GM19467 (cell line): ENCODE measurements around the gene INMT.

ENCODE experiments used
- ATAC-seq: cut with Tn5 transposase; IDR thresholded peaks from one replicate; pipeline ENCODE4 v1.9.1; 2021; ENCODE audit warnings: mild to moderate bottlenecking, moderate library complexity; ENCODE audit not compliant: unreplicated experiment

The INMT gene

GRCh38 chr7:30750683-30751650 lies 968 bp upstream of the INMT start:
- no peak for ATAC-seq

- ATAC-seq, result no peak
These were observed 549 bp downstream of the INMT start for GRCh38 chr7:30752484-30752883.

- ATAC-seq, result no peak
These were observed 1.0 kb downstream of the INMT start for GRCh38 chr7:30752979-30753378.

- no peak for ATAC-seq
These were observed 2.5 kb downstream of the INMT start for GRCh38 chr7:30754315-30754877.

GRCh38 chr7:30755384-30756154 lies 3.6 kb downstream of the INMT start:
- ATAC-seq, result no peak

GRCh38 chr7:30757342-30757692 lies 5.4 kb downstream of the INMT start:
- ATAC-seq, result no peak

- no peak for ATAC-seq
These were observed 8.7 kb downstream of the INMT start for GRCh38 chr7:30760514-30761213.

- ATAC-seq, result no peak
These were observed 9.6 kb downstream of the INMT start for GRCh38 chr7:30761214-30762156.

GRCh38 chr7:30764030-30764975 lies 12.4 kb downstream of the INMT start:
- ATAC-seq, result peak; percentile 89

- ATAC-seq, result no peak
These were observed 13.5 kb downstream of the INMT start for GRCh38 chr7:30765408-30765807.

- ATAC-seq, result no peak
These were observed 18.9 kb downstream of the INMT start for GRCh38 chr7:30770845-30771173.

GRCh38 chr7:30771174-30771879 lies 19.4 kb downstream of the INMT start, which contains the start of gene MINDY4:
Gene MINDY4, plus strand, starts transcription at chr7:30771417. Its CDS starts 77 bp downstream, at chr7:30771494.
- ATAC-seq, result peak; percentile 84

- ATAC-seq, result no peak
These were observed 20.0 kb downstream of the INMT start for GRCh38 chr7:30771880-30772425.

GRCh38 chr7:30772984-30773383 lies 21.0 kb downstream of the INMT start:
- no peak for ATAC-seq

GRCh38 chr7:30775992-30776391 lies 24.1 kb downstream of the INMT start:
- no peak for ATAC-seq

GRCh38 chr7:30776971-30777370 lies 25.0 kb downstream of the INMT start:
- ATAC-seq, result no peak

- no peak for ATAC-seq
These were observed 26.5 kb downstream of the INMT start for GRCh38 chr7:30778255-30779025.
